Upper lobe of right lung (tissue), 1 donor: ENCODE data around the gene LEPR. TPM values are rescaled to one million over a fixed set of nuclear protein-coding genes. Genes with fewer than 3 reads are reported as not detected.

Source experiments
- ATAC-seq: fragments of 200-7000 bp; cut with Tn5 transposase; one replicate; pipeline ENCODE4 v1.9.1; 2020; ENCODE audit warnings: mild to moderate bottlenecking, moderate library complexity
- DNase-seq: peaks from one replicate; pipeline ENCODE4 v3.0.0-alpha.2; 2020
- H3K27ac ChIP-seq: fragments of 200-600 bp; one replicate; pipeline ENCODE4 v1.8.0; 2022
- H3K27me3 ChIP-seq: fragments of 200-600 bp; one replicate; pipeline ENCODE4 v1.8.0; 2022; ENCODE audit warnings: mild to moderate bottlenecking
- H3K36me3 ChIP-seq: fragments of 200-600 bp; one replicate; pipeline ENCODE4 v1.8.0; 2022
- H3K4me1 ChIP-seq: fragments of 200-600 bp; one replicate; pipeline ENCODE4 v1.8.0; 2022
- H3K4me3 ChIP-seq: fragments of 200-600 bp; one replicate; pipeline ENCODE4 v1.8.0; 2022; ENCODE audit warnings: mild to moderate bottlenecking
- H3K9me3 ChIP-seq: fragments of 200-600 bp; one replicate; pipeline ENCODE4 v1.8.0; 2022
- intact Hi-C: fragments of 100-400 bp; cut with DNase I; formaldehyde crosslinking; loops from one replicate; pipeline ENCODE4 v1.11.0; 2022
- total RNA-seq: library from RNA; stranded (reverse); fragmentation: NEBNext Ultra II Directional; extraction: Animal tissue kit (Norgen Biotek cat#: 25700); gene quantifications from one replicate; pipeline ENCODE4 v1.2.1, GENCODE V29; 2021
- TF ChIP-seq, protein P1 (sequence below): fragments of 200-600 bp; IDR thresholded peaks from one replicate; pipeline ENCODE4 v1.8.0; 2022; ENCODE audit warnings: antibody characterized with exemption
- donor health status: DM: no; HTN: yes; CAD: no; lungs with severe emphysema.

LEPR gene
- total RNA-seq, 1 donor from 2014 or later, result 38.0 TPM

DNA sequence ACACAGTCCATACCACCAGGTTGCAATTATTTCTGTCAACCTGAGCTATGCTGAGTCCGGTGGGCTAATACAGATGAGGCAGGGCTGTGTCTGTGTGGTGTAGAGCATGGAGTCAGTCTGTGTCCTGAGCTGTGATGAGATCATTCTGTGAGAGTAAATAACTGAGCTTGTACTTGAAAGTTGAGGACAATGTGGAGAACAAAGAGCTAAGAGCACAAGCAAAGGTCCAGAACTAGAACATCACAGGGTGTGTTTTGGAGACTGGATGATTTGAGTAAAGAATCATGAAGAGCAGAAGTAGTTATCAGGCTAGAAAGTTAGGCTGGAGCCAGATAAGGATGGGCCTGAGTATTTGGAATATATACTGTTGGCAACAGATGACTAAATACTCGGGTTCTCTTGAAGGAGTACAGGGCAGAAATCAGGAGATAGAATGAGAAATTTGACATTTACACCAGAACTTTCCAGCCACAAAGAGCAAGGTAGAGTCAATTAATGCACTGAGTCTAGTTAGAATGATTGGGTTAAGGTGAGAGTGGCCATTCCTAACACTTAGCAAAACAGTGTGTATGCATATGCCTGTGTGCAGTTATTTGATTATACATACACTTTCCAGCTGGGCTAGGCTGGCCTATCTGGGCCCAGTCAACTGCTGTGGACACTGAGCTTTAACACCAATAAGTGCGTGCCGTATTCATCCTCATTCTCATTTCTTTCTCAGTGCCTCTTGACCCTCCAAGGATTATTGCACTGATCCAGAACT is 48.8 kb downstream of the LEPR start:
- Histone ChIP-seq H3K9me3 (no peaks in the 10 kb centered on the region), H3K27me3 (no peaks in the 10 kb centered on the region), H3K4me3 (no peak overlapping the region), H3K27ac (no peak overlapping the region), H3K36me3 (no peaks in the 10 kb centered on the region), H3K4me1 (no peaks in the 10 kb centered on the region)
- DNase-seq (no peak), ATAC-seq (no peak)
- TF ChIP-seq, protein P1, sequence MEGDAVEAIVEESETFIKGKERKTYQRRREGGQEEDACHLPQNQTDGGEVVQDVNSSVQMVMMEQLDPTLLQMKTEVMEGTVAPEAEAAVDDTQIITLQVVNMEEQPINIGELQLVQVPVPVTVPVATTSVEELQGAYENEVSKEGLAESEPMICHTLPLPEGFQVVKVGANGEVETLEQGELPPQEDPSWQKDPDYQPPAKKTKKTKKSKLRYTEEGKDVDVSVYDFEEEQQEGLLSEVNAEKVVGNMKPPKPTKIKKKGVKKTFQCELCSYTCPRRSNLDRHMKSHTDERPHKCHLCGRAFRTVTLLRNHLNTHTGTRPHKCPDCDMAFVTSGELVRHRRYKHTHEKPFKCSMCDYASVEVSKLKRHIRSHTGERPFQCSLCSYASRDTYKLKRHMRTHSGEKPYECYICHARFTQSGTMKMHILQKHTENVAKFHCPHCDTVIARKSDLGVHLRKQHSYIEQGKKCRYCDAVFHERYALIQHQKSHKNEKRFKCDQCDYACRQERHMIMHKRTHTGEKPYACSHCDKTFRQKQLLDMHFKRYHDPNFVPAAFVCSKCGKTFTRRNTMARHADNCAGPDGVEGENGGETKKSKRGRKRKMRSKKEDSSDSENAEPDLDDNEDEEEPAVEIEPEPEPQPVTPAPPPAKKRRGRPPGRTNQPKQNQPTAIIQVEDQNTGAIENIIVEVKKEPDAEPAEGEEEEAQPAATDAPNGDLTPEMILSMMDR, result no peak
- intact Hi-C loops, result no loop called here

DNA sequence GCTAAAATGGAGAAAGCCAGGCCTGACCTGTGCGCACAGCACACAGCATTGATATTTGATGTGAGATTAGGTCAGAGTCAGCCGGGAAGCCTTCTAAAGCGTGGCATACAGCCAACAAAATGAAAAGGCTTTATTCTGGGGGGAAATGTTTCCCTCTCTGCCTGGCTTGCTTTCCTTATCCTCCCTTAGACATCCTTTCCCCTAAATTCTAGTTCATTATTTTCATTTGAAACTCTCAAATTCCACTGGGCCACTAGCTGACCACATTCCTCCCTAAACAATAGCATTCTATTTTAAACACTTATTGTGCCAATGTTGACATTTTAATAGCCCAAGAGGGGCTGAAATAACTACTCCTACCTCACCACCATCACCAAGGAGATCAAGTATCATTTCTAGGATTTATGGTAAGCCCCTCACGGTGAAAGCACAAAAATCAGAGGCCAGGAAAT is 49.4 kb downstream of the LEPR start:
- Histone ChIP-seq H3K4me3 (no peak overlapping the region), H3K9me3 (no peaks in the 10 kb centered on the region), H3K36me3 (no peaks in the 10 kb centered on the region), H3K27ac (no peak overlapping the region), H3K4me1 (no peaks in the 10 kb centered on the region), H3K27me3 (no peaks in the 10 kb centered on the region)
- intact Hi-C loops, result no loop called here
- no peak for ATAC-seq
- DNase-seq, result no peak
- TF ChIP-seq, protein P1, result no peak

Other genes with a start within 250 kb of the LEPR start
- gene DNAJC6, start 111.1 kb upstream of the LEPR start, total RNA-seq, result 6.6 TPM
- 107 TPM for gene LEPROT, start within 50 bp of the LEPR start, total RNA-seq